HG03378 (cell line): ENCODE results near the gene SLC35F3.
"Not testable (repeated sequence)": the region's sequence is repeated elsewhere in the genome, so short reads cannot be mapped to it uniquely, and the experiment has no call there.

Source experiments
- ATAC-seq: cut with Tn5 transposase; IDR thresholded peaks from one replicate; pipeline ENCODE4 v1.9.1; 2021; ENCODE audit warnings: mild to moderate bottlenecking, moderate library complexity; ENCODE audit not compliant: unreplicated experiment

SLC35F3 gene

DNA sequence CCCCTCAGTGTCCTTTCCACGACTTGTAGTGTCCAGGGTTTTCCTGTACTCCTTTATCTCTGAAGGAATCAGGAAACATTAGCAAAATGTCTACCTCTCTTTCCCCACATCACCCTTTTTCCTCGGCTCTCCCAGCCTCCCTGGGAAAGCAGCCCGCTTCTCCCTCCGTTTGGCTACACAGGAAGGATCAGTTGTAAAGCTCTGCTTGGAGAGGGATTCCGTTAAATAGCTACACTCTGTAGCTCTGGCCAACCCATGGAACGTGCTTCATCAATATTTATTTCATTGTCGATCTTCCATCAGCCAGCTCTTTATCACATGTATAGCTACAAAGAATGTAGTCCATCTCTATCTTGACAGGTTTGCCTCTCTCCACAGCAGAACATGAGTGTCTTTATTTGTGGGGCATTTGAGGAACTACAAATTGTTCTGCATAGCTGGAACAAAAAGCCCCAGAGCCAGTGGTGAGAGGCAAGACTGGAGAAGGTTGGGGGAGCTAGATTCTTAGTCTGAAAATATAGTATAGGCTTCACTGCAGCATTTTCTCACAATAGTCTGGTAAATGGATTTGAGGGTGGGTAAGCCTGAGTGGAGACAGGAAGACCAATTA, 191.8 kb downstream of the SLC35F3 start:
- ATAC-seq: no peak

DNA sequence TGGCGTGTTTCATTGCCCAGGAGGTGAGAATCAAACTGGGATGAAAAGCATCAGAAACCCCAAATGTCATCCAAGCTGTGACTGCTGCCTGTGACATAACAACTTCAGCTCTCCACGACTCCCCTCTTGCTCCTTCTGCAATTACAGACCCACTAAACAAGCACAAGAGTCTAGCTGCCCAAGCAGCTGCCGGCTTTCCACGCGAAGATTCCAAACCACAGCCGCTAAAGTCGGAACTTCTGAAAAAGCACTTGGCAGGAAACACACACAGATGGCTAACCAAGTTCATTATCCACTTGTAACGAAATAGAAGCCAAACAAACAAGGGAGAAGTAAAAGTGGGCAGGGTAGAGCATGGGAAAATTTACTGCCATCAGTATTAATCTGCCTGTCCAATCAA, 198.1 kb downstream of the SLC35F3 start:
- ATAC-seq: no peak

DNA sequence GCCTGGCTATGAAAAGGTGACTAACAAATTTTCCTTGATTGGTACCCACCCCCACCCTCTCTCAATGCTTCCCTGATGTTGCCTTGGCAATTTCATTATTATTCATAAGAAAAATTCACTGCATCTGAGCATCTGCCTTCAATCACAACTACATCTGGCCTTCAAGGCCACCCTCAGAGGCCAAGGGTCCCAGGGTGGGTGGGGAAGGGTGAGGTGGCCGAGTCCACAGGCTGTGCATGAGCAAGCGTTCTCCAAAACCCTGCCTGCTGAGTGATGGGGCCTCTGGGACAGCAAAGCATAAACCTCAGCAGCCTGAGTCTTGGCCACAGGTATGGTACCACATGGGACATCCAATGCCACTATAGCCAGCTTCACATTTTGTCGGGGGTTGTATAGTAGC, 198.7 kb downstream of the SLC35F3 start:
- no peak for ATAC-seq

DNA sequence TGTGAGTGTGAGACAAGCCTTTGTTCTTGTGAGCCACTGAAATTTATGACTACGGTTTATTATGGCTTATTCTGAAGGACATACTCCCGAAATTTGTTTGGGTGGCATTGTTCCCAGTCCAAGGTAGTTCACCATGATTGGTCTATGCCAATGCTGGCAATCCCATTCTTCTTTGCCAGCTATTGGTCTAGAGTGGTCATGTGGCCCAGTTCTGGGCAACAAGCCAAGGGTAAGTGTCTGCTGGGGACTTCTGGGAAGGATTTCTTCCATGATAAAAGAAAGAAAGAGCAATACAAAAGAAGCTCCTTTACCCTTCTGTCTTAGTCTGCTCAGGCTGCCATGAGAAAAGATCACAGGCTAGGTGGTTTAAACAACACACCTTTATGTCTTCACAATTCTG, 201.6 kb downstream of the SLC35F3 start:
- ATAC-seq: no peak

DNA sequence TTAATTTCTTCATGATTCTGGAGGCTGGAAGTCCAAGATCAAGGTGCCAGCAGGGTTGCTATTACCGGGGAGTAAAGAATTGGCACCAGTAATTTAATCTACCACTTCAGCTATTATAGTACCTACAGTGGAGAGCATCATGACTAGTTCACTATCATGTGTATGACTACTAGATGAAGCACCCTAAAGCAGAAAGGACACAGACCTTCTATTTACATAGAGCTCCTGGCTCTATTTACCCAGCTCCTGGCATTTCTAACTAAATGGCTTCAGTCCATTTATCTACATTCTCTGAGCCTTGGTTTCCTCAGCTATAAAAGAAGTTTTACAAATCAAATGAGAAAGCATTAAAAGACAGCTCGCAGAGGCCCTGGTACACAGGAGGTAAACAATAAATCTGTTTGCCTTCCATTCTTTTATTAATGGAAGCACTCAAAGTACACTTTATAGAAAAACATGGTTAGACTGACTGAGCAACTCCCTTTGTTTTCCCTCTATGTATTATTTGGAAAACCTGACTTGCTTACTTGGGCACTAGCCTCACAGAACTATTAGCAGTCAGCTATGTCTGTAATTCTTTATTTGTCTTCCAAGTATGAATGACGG, 203.0 kb downstream of the SLC35F3 start:
- no peak for ATAC-seq

DNA sequence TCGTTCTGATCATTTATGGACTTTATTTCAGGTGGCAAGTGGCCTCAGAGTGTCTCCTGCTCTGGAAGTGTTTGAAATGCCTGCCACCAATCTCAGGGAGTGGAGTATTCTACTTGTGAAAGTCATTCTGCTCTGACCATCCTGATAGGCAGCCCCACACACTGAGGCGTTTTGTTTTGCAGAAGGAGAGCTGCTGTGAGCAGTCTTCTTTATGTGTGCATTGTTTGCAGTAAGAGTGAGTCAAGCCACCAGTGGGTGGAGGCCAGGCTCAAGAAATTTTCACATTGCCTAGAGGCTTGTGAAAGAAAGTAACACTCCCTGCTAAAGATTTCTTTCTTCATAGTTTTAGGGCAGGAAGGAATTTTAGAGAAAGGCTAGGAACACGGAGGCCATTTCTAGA, 204.4 kb downstream of the SLC35F3 start:
- no peak for ATAC-seq

DNA sequence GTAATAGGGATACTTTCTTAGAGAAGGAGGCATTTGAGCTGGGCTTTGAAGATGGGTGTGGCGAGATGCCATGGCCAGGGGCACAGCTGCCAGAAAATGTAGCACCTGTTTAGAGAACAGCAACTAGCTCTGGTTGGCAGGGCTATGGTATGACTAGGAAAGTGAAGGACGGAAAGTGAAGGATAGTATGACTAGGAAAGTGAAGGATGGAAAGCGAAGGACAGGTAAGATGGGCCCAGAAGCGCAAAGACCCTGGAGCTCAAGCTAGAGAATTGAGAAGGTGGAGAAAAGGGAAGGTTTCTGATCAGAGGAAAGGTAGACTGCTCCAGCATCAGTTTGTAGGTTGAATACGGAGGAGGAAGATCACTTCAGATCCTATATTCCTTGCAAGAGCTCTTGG, 205.4 kb downstream of the SLC35F3 start:
- no peak for ATAC-seq

DNA sequence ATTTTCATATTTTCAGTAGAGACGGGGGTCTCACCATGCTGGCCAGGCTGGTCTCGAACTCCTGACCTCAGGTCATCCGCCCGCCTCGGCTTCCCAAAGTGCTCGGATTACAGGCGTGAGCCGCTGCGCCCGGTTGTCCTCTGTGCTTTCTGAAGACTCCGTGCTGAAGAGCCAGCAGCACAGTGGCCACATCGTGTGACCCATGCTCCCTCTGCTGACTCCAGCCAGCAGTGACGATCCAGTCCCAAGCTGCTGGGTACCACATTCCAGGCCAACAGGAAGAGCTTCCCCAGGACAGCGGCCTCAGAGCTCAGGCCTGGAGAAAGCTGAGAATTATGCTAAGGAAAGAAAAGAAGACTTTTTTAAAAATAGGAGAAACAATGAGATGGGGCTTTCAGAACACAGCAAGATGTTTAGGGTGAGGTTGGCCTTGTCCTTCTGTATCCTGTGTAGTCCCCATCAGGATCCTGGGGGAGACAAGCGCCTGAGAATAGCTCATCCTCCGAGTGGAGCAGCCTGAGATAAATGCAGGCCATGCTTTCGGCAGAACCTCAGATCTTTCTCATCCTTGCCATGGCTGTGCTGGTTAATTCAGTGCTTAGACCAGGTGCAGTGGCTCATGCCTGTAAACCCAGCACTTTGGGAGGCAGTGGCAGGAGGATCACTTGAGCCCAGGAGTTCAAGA, 207.1 kb downstream of the SLC35F3 start:
- ATAC-seq: no peak

DNA sequence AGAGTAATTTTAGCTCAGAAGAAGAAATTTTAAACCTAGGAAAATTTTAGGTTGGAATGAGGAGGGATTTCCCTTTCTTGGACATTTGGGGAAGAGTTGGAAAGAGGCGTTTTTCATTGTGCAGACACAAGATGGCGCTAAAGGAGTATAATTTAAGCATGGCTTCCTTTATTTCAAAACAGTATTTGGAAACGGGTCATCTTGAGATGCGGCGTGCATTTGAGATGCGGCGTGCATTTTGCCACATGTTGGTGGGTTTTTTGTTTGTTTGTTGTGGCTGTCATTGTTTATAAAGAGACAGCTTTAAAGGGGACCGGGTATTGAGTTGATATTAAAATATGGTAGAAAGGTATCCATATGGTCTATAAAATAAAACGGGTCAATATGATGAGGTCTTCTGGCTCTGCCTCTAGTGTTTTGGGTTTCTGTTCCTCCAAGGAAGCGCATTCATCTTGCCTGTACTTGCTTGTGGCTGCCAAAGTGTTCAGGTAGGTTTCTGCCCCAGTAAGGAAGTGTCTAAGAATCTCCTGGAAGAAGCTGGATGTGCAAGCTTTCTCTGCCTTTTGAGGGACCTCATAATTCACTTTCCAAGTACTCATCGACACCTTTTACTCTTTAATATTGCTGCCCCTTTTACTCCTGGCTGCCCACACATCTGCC, 210.3 kb downstream of the SLC35F3 start:
- ATAC-seq: no peak

DNA sequence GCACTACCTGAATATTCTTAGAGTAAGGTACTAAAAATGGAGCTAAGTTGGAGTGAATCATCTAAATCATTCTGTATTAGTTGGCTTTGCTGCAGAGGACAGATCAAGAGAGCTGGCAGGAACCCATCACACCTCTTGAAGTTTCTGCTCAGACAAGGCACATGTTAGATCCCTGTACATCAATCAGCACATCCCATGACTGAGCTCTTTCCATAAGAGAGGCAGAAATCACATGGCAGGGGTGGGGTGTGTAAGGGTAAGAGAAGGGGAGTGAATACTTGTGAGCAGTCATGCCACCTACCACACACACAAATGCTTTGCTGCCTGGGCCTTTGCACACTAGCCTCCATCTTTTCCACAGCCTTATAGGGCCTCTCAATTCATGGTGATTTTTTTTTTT, 214.4 kb downstream of the SLC35F3 start:
- ATAC-seq: no peak

DNA sequence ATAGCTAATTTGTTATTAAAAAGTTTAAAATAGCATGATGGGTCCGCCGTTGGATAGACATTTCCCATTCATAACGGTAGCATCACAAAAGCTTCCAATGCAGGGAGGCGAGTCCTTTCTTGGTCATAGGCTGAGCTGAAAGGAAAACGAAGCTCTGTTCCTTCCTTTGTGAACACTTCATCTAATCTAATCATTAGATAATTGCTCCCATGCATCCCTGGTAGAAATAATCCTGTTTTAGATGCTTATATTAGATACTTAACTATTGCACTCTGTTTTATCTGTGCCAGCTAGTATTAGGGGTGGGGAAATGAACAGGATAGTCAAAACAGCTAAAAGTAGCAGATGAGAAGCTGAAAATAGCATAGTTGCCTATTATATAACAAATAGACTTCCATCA, 215.0 kb downstream of the SLC35F3 start:
- ATAC-seq: no peak

DNA sequence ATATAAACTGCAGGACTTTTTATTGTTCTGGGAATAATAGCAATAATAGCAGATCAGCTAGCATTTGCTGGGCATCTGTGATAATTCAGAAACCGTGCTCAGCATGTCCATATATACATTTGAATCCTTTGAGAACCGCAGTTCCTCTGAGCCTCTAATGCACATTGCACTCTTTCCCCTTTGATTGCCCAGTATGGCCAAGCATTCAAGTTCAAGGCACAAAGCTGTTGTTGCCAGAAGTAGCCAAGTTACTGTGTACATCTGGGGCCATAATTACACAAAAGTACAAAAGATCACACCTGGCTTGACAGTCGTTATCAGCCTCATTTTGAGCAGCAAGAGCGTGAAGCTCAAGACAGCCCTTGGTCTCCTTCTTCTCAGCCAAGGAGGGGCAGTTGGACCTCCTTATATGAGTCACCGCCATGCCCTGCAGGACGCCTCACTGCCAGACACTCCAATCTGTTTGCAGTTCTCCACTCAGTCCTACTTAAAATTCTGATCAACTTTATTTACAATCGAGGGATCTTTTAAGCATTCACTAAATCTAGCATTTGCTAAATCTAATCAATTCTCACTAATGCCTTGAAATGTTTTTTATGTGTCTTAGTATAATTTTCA, 216.0 kb downstream of the SLC35F3 start:
- no peak for ATAC-seq

DNA sequence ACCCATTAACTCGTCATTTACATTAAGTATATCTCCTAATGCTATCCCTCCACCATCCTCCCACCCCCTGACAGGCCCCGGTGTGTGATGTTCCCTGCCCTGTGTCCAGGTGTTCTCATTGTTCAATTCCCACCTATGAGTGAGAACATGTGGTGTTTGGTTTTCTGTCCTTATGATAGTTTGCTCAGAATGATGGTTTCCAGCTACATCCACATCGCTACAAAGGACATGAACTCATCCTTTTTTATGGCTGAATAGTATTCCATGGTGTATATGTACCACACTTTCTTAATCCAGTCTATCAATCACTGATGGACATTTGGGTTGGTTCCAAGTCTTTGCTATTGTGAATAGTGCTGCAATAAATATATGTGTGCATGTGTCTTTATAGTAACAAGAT, 217.2 kb downstream of the SLC35F3 start:
- not testable (repeated sequence) for ATAC-seq

DNA sequence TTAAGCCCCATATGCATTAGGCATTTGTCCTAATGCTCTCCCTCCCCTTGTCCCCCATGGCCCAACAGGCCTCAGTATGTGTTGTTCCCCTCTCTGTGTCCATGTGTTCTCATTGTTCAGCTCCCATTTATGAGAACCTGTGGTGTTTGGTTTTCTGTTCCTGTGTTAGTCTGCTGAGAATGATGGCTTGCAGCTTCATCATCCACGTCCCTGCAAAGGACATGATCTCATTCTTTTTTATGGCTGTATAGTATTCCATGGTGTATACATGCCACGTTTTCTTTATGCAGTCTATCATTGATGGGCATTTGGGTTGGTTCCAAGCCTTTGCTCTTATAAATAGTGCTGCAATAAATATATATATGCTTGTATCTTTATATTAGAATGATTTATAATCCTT, 218.1 kb downstream of the SLC35F3 start:
- ATAC-seq: not testable (repeated sequence)

DNA sequence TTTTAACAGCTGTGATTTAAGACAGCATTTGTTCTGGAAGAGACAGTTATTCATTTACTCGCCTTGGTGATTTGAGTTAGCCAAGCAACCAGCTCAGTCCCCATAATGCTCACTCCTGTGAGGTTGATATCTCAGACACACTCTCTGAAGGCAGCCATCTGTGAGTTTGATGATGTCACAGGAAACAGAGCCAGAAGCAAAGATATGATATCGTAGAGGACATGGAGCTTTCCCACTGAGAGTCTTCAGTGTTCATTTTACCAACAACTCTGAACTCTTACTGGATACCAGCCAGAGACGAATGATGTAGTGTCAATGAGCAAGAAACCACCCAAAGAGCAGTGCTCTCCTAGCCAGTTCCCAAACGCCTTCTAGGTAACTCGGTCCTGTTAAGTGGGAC, 219.4 kb downstream of the SLC35F3 start:
- ATAC-seq: no peak

DNA sequence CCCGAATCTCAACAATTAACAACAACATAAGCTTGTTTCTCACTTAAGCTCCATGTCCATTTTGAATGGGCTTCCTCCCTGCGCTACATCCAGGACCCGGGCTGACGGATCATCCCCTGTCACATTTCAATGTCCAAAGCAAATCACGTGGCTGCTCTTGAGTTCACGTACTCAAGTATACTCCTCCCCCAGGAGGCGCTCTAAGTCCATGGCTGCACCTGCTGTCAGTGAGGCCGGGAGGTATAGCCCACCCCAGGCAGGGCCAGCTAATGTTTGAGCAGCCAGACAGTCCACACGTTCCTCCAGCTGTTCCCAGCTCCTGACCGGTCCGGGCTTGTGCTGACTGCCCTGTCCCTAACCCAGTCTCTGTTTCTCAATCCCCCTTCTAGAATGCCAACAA, 220.8 kb downstream of the SLC35F3 start:
- no peak for ATAC-seq

DNA sequence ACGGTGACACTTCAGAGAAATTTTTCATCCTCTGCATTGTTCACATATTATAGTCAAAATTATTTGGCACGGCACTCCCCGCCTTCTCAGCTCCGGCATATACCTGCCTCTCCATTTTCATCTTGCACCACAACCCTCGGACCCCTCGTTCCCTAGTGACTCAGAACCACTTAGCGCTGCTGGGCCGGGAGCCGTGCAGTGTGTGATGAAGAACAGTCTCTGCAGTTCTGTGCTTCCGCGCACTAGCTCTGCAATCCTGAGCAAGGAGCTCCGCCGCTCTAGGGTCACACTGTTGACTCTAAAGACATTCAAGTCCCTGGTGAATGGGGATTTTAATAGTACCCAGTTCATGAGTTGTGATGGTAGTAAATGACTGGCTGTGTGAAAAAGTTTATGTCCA, 221.2 kb downstream of the SLC35F3 start:
- ATAC-seq: no peak

DNA sequence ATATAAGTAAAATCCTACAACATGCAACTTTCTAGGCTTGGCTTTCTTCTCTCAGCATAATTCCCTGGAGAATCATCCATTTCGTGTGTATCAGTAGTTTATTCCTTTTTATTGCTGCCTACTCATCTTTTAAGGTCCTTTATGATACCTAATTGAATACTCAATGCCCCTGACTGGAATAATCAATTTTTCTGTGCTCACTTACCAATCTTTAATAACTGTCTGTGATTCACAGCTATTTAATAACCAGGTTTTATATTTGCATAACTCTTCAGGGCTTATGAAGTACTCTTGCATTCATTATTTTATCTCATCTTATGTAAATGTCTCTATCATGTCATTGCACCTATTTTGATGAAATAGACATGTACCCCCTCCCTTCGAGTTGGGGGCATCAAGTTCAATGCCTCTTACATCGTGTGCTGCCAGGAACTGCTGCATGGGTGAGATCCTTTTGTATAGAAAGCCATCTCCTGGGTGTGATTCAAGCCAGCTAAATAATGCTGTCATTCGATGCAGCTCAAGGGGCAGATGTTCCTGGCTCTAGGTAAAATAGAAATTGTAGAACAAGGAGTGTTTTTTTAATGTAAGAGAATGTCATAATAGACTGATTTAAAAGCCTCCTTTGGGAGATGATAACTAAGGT, 222.7 kb downstream of the SLC35F3 start:
- ATAC-seq: no peak

DNA sequence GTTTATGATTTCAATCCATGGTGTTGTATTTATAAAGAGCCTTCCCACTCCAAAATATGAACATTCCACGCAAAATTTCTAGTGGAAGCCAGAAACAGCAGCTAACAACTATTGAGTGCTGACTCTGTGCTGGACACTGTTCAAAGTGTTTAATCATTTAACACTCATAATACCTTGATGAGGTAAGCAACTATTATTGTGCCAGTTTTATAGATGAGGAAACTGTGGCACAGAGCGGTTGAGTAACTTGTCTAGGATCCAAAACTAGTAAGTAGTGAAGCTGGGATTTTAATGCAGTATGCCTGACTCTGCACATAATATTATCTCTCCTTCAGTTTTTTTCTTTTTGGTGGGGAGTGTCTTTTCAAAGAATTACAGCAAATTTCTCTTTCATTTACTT, 228.3 kb downstream of the SLC35F3 start:
- no peak for ATAC-seq

DNA sequence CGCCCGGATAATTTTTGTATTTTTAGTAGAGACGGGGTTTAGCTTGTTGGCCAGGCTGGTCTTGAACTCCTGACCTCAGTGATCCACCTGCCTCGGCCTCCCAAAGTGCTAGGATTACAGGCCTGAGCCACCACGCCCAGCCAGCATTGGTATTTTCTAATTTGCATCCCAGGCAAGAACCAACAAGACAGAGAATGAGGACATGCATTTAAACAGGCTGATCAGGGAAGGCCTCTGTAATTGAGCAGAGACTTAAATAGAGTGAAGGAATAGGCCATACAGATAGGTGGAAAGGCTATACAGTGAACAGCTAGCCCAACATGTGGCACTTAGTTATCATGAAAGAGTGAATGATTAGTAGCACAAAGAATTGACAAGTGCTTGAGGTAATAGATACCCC, 230.4 kb downstream of the SLC35F3 start:
- ATAC-seq: no peak

DNA sequence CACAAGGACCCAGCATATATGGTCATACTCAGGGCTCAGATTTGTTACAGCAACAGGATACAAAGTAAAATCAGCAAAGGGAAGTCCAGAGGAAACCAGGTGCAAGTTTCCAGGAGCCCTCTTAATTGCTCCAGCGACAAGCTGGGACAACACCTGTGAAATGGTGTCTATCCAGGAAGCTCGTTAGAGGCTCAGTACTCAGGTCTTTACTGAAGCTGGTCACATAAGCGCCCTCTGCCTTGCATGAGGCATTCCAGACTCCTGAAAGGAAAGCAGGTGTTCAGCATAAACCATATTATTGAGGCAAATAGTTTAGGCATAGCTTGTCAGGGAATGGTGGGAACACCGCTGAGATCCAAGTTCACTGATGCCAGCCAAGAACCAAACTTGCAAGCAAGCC, 231.0 kb downstream of the SLC35F3 start:
- ATAC-seq: no peak
